RWPE2 (cell line): ENCODE results near the gene TCTN3.
"Not testable (repeated sequence)": the region's sequence is repeated elsewhere in the genome, so short reads cannot be mapped to it uniquely, and the experiment has no call there.

Experiments used
- ATAC-seq: fragments of 200-7000 bp; cut with Tn5 transposase; 3 replicates; pipeline ENCODE4 v1.9.1; 2021; ENCODE audit warnings: low read depth
- DNase-seq: peaks from one replicate; pipeline ENCODE4 v3.0.0-alpha.2; 2020; ENCODE audit warnings: low spot score
- H3K27ac ChIP-seq: fragments of 450-650 bp; 2 replicates; pipeline ENCODE4 v1.5.1; 2017; ENCODE audit warnings: mild to moderate bottlenecking; ENCODE audit not compliant: poor library complexity, severe bottlenecking
- H3K27me3 ChIP-seq: fragments of 250-450 bp; sonication (Bioruptor Pico); 2 replicates; pipeline ENCODE4 v1.5.1; 2021; ENCODE audit warnings: mild to moderate bottlenecking, moderate library complexity; ENCODE audit not compliant: insufficient read depth, poor library complexity, severe bottlenecking
- H3K36me3 ChIP-seq: fragments of 250-450 bp; sonication (Bioruptor Pico); 2 replicates; pipeline ENCODE4 v1.5.1; 2020; ENCODE audit warnings: low read depth, mild to moderate bottlenecking, moderate library complexity
- H3K4me1 ChIP-seq: fragments of 250-450 bp; sonication (Bioruptor Pico); 2 replicates; pipeline ENCODE4 v1.5.1; 2021; ENCODE audit warnings: mild to moderate bottlenecking, moderate library complexity; ENCODE audit not compliant: insufficient read depth, poor library complexity, severe bottlenecking
- H3K4me3 ChIP-seq: fragments of 250-450 bp; sonication (Bioruptor Pico); 2 replicates; pipeline ENCODE4 v1.5.1; 2021; ENCODE audit warnings: mild to moderate bottlenecking, moderate library complexity; ENCODE audit not compliant: severe bottlenecking
- H3K9me3 ChIP-seq: fragments of 250-450 bp; sonication (Bioruptor Pico); 2 replicates; pipeline ENCODE4 v1.5.1; 2021; ENCODE audit warnings: mild to moderate bottlenecking, moderate library complexity; ENCODE audit not compliant: severe bottlenecking
- CTCF ChIP-seq: fragments of 450-650 bp; IDR thresholded peaks from one replicate; pipeline ENCODE4 v1.5.1; 2017; ENCODE audit warnings: mild to moderate bottlenecking, moderate library complexity; ENCODE audit not compliant: poor library complexity, severe bottlenecking

Gene TCTN3

DNA sequence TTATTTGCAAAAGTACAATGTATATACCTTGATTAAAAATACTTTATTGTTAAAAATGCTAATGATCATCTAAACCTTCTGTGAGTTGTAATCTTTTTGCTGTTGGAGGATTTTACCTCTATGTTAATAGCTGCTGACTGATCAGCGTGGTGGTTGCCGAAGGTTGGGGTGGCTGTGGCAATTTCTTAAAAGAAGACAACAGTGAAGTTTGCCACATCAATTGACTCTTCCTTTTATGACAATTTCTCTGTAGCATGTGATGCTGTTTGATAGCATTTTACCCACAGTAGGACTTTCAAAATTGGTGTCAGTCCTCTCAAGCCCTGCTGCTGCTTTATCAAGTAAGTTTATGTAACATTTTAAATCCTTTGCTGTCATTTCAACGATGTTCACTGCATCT lies 45.3 kb upstream of the TCTN3 start:
- Histone ChIP-seq H3K9me3 (no peaks in the 10 kb centered on the region), H3K4me3 (no peak overlapping the region), H3K27me3 (no peaks in the 10 kb centered on the region), H3K36me3 (no peaks in the 10 kb centered on the region), H3K4me1 (no peaks in the 10 kb centered on the region), H3K27ac (no peak overlapping the region)
- no peak for TF ChIP-seq CTCF
- ATAC-seq (no peak), DNase-seq (no peak)

GRCh38 chr10:95732907-95733306 lies 39.2 kb upstream of the TCTN3 start:
- H3K4me3 ChIP-seq, H3K27me3 ChIP-seq, H3K27ac ChIP-seq, DNase-seq, H3K9me3 ChIP-seq, H3K4me1 ChIP-seq, H3K36me3 ChIP-seq, ATAC-seq: not testable (repeated sequence)

GRCh38 chr10:95730233-95730632 lies 36.5 kb upstream of the TCTN3 start:
- H3K4me3 ChIP-seq = no peak overlapping the region
- no peak overlapping the region for H3K27ac ChIP-seq
- no peak for TF ChIP-seq CTCF
- ATAC-seq (no peak), DNase-seq (no peak)
- H3K9me3 ChIP-seq = no peaks in the 10 kb centered on the region
- no peaks in the 10 kb centered on the region for H3K4me1 ChIP-seq
- H3K36me3 ChIP-seq = no peaks in the 10 kb centered on the region
- no peaks in the 10 kb centered on the region for H3K27me3 ChIP-seq

DNA sequence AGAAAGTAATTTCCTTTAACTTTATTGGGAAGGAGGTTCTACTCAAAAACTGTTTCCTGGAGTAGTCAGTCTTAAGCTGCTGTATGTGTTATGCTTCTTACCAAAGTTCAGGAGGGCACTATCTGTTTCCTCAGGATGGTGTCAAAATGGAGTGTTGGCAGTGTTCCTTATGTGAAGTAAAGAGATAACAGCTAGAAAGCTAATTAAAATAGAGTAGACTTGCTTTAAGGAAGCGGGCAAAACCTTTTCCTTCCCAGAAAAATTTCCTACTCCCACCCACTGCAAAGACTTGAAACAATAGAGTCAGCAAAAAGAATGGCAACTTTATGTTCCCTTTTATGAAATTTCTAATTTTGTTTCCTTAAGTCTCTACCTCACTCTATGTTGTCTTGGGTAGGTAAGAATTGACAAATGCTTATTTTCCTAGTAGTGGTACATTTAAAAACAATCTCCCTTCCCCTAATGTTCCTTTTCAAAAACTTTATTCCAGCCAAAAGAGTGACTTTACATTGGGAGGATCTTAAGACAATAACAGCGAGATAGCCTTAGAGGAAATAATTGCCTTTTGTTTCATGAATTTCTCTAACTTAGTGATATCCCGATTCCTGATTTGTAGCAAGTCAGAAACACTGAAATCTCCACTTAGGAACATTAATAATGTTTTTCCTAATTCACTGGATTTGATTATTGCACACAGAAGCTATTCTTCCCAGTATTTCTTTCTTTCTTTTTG lies 35.8 kb upstream of the TCTN3 start:
- ATAC-seq = no peak
- TF ChIP-seq CTCF = no peak
- no peaks in the 10 kb centered on the region for H3K9me3 ChIP-seq
- H3K36me3 ChIP-seq = no peaks in the 10 kb centered on the region
- H3K27ac ChIP-seq = no peak overlapping the region
- no peaks in the 10 kb centered on the region for H3K4me1 ChIP-seq
- H3K27me3 ChIP-seq = no peaks in the 10 kb centered on the region
- H3K4me3 ChIP-seq = no peak overlapping the region
- DNase-seq = no peak

DNA sequence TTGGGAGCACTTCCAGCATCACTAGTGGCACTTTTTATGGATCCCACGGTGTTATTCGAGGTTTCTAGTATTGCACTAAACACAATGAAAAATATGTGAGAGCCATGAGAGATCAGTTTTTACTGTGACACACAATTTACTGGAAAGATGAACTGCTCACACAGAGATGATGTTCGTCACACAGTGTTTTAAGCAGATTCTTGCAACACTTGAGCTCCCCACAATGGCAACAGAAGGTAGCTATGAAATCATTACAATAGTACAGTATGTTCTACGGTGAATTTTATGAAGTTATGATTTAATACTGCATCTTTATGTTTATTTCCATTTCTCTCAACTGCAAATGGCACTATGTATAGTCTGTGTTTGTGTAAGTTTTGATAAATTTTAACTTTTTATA lies 34.8 kb upstream of the TCTN3 start:
- no peaks in the 10 kb centered on the region for H3K4me1 ChIP-seq
- H3K4me3 ChIP-seq = no peak overlapping the region
- TF ChIP-seq CTCF = no peak
- no peak overlapping the region for H3K27ac ChIP-seq
- H3K27me3 ChIP-seq = no peaks in the 10 kb centered on the region
- H3K9me3 ChIP-seq = no peaks in the 10 kb centered on the region
- DNase-seq (no peak), ATAC-seq (no peak)
- no peaks in the 10 kb centered on the region for H3K36me3 ChIP-seq

GRCh38 chr10:95722496-95722895 lies 28.8 kb upstream of the TCTN3 start:
- ATAC-seq, H3K4me1 ChIP-seq, H3K27me3 ChIP-seq, H3K36me3 ChIP-seq, H3K9me3 ChIP-seq, DNase-seq, H3K27ac ChIP-seq, H3K4me3 ChIP-seq: not testable (repeated sequence)

- H3K4me3 ChIP-seq, H3K9me3 ChIP-seq, DNase-seq, H3K36me3 ChIP-seq, H3K4me1 ChIP-seq, H3K27me3 ChIP-seq, H3K27ac ChIP-seq, ATAC-seq: not testable (repeated sequence)
Measured at GRCh38 chr10:95720745-95721144, 27.0 kb upstream of the TCTN3 start.
